ENCODE results near the gene WNT9B. TPM values are rescaled to one million over a fixed set of nuclear protein-coding genes. Genes with fewer than 3 reads are reported as not detected.

Gene WNT9B
- total and polyA plus RNA-seq, 2 experiments from 2014 or later: 0.17 TPM; not detected in 1

DNA sequence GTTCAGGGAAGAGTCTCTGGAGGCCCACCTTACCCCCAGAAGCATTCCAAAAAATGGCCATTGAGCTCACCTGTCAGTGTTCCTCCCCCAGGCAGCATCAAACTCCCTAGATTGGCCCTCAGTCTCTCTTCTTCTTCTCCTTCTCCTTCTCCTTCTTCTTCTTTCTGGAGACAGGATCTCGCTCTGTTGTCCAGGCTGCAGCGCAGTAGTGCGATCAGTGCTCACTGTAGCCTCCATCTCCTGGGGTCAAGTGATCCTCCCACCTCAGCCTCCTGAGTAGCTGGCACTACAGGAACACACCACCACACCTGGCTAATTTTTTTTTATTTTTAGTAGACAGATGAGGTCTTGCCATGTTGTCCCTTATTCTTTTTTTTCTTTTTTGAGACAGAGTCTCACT lies 16.5 kb upstream of the WNT9B start (continued):
- TF ChIP-seq, protein P1, sequence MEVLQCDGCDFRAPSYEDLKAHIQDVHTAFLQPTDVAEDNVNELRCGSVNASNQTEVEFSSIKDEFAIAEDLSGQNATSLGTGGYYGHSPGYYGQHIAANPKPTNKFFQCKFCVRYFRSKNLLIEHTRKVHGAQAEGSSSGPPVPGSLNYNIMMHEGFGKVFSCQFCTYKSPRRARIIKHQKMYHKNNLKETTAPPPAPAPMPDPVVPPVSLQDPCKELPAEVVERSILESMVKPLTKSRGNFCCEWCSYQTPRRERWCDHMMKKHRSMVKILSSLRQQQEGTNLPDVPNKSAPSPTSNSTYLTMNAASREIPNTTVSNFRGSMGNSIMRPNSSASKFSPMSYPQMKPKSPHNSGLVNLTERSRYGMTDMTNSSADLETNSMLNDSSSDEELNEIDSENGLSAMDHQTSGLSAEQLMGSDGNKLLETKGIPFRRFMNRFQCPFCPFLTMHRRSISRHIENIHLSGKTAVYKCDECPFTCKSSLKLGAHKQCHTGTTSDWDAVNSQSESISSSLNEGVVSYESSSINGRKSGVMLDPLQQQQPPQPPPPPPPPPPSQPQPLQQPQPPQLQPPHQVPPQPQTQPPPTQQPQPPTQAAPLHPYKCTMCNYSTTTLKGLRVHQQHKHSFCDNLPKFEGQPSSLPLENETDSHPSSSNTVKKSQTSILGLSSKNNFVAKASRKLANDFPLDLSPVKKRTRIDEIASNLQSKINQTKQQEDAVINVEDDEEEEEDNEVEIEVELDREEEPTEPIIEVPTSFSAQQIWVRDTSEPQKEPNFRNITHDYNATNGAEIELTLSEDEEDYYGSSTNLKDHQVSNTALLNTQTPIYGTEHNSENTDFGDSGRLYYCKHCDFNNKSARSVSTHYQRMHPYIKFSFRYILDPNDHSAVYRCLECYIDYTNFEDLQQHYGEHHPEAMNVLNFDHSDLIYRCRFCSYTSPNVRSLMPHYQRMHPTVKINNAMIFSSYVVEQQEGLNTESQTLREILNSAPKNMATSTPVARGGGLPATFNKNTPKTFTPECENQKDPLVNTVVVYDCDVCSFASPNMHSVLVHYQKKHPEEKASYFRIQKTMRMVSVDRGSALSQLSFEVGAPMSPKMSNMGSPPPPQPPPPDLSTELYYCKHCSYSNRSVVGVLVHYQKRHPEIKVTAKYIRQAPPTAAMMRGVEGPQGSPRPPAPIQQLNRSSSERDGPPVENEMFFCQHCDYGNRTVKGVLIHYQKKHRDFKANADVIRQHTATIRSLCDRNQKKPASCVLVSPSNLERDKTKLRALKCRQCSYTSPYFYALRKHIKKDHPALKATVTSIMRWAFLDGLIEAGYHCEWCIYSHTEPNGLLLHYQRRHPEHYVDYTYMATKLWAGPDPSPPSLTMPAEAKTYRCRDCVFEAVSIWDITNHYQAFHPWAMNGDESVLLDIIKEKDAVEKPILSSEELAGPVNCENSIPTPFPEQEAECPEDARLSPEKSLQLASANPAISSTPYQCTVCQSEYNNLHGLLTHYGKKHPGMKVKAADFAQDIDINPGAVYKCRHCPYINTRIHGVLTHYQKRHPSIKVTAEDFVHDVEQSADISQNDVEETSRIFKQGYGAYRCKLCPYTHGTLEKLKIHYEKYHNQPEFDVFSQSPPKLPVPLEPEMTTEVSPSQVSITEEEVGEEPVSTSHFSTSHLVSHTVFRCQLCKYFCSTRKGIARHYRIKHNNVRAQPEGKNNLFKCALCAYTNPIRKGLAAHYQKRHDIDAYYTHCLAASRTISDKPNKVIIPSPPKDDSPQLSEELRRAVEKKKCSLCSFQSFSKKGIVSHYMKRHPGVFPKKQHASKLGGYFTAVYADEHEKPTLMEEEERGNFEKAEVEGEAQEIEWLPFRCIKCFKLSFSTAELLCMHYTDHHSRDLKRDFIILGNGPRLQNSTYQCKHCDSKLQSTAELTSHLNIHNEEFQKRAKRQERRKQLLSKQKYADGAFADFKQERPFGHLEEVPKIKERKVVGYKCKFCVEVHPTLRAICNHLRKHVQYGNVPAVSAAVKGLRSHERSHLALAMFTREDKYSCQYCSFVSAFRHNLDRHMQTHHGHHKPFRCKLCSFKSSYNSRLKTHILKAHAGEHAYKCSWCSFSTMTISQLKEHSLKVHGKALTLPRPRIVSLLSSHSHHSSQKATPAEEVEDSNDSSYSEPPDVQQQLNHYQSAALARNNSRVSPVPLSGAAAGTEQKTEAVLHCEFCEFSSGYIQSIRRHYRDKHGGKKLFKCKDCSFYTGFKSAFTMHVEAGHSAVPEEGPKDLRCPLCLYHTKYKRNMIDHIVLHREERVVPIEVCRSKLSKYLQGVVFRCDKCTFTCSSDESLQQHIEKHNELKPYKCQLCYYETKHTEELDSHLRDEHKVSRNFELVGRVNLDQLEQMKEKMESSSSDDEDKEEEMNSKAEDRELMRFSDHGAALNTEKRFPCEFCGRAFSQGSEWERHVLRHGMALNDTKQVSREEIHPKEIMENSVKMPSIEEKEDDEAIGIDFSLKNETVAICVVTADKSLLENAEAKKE (CRISPR knock-in tag; IDR thresholded peaks at IDR 0.05): no peak
- TF ChIP-seq JUNB (IDR thresholded peaks at IDR 0.05; ENCODE audit: unreplicated experiment) (no peak), CREB1 (CRISPR knock-in tag; IDR thresholded peaks at IDR 0.05; ENCODE audit: low read depth) (no peak)

DNA sequence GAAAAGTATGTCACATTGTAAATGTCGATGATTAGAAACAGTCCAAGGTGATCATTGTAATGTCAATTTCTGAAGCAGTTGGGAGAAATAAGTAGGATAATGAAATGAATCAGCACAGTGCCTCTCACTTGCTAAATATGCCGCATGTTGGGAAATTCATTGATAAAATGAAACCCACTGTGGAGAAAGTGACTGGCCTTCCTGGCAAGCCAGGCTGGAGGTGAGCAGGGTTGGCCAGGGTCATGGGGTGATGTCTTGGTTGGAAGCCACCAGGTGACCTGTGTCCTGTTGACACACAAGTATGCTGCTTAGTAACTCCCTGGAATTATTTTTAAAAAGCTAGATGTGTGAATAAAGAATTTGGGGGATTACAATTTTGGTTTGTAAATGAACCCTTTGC lies 14.9 kb upstream of the WNT9B start:
- Histone ChIP-seq H3K9me2 (ENCODE audit: insufficient read depth) (no peaks in the 10 kb centered on the region), H3F3A (replicated peaks; ENCODE audit: low read depth) (no peaks in the 10 kb centered on the region), H3K27me3 (ENCODE audit: insufficient read depth) (peaks cover 20% of the 10 kb centered on the region), H3K27ac (ENCODE audit: low read depth) (no peak overlapping the region), H3K4me2 (no peak overlapping the region), H4K20me1 (replicated peaks; ENCODE audit: insufficient read depth) (no peaks in the 10 kb centered on the region), H2AFZ (no peak overlapping the region), H3K4me3 (no peak overlapping the region), H3K36me3 (ENCODE audit: insufficient read depth) (no peaks in the 10 kb centered on the region), H3K4me1 (ENCODE audit: insufficient read depth) (peaks cover 7% of the 10 kb centered on the region; the same call in 1 of the 2 replicates), H3K79me2 (replicated peaks; ENCODE audit: insufficient read depth) (no peaks in the 10 kb centered on the region)
- Mint-ChIP-seq H3K4me1 (peaks cover 26% of the 10 kb centered on the region), H3K4me3 (no peak overlapping the region), H3K27ac (no peak overlapping the region), H3K9me3 (peaks cover 6% of the 10 kb centered on the region; the same call in 2 of the 3 replicates), H3K36me3 (ENCODE audit: low read depth) (no peaks in the 10 kb centered on the region), H3K27me3 (ENCODE audit: insufficient read depth, low read depth, poor library complexity) (peaks cover 43% of the 10 kb centered on the region)
- TF ChIP-seq, protein P2, sequence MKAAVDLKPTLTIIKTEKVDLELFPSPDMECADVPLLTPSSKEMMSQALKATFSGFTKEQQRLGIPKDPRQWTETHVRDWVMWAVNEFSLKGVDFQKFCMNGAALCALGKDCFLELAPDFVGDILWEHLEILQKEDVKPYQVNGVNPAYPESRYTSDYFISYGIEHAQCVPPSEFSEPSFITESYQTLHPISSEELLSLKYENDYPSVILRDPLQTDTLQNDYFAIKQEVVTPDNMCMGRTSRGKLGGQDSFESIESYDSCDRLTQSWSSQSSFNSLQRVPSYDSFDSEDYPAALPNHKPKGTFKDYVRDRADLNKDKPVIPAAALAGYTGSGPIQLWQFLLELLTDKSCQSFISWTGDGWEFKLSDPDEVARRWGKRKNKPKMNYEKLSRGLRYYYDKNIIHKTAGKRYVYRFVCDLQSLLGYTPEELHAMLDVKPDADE (IDR thresholded peaks at IDR 0.05): no peak
- ATAC-seq (no peak), DNase-seq (ENCODE audit: low spot score) (no peak)

Measured in GM23338 (cell line).